ENCODE measurements around the gene TAF15.
A peak's percentile ranks its signal among the peaks of the same experiment; 100 is the strongest.

The TAF15 gene

DNA sequence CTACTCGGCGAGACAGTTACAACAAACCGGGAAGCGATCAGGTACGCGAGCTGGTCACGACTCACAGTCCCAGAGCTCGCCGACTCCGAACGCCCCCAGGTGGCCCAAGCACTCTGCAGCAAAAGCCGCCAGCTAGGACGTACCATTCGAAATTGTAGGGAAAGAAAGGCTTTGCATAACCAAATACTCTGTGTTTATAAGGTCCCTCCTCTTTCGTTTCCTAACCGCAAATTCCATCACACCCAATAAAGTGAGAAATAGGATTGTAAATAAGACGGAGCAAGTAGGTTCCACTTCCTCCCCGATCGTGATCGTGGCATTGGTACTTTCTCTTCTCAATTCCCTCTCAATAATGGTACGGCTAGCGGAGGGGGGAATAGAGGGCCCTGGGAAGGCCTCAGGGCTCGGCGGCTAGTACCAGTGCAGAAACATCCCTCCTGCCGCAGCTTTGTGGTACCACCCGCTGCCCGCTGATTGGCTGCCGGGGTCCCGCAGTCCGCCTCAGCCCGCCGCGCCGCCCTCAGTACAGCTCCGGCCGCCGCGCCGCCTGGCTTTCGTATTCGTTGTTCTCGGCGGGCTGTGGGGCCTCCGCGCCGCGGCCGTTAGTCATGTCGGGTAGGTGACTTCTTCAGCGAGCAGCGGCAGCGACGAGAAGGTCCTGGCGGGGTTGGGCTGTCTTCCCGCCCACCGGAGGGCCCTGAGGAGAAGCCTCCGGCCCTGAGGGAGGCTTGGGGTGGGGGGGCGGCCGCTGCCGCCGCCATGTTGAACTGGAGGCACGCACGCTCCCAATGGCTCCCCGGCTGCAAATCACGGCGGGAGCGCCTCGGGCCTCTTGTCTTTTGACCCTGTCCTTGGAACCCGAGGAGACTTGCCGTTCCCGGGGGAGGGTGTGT lies at the start of gene TAF15:
Gene TAF15 (plus strand): TSS at position 523 of the 893 bp plus-strand sequence. CDS start 86 bp downstream, at position 609.
- DNase-seq = peak; percentile 97 to 98

DNA sequence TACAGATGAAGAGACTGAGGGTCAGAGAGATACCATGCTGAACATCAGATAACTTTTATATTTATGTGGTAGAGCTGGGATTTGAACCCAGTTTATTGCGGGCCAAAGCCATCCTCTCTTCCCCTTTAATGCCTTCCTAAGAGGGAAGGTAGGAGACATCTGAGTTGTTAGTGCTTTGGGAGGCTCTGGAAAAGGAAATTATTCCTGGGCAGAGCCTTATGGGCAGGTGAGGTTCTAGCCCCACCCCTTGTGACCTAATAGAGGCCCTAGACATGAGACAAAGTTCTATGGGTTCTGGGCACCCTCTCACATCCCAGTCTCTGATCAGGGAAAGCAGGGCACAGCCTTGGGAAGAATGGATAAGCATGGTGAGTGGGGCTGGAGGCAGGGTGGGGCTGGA lies 48.7 kb upstream of the TAF15 start, which contains the start of gene C17orf50:
Gene C17orf50 (plus strand): TSS at position 301 of the 400 bp plus-strand sequence. CDS start 55 bp downstream, at position 356.
- DNase-seq = no peak

DNA sequence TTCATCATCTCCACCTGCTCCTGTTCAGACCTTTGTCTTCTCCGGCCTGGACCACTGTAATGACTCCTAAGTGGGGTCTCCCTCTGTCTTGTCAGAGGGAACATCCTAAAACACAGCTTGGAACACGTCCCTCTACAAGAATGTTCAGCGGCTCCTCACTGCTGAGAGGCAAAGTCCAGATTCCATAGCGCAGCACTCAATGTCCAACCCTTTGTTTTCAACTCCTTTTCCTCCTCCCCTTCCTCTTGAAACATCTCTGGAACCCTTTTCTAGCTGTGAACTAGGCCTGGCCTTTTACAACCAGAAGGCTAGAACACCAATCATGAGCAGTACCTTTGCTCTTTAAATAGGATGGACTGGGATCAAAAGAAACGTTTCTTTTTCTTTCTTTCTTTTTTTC lies 47.7 kb upstream of the TAF15 start:
- DNase-seq = no peak

DNA sequence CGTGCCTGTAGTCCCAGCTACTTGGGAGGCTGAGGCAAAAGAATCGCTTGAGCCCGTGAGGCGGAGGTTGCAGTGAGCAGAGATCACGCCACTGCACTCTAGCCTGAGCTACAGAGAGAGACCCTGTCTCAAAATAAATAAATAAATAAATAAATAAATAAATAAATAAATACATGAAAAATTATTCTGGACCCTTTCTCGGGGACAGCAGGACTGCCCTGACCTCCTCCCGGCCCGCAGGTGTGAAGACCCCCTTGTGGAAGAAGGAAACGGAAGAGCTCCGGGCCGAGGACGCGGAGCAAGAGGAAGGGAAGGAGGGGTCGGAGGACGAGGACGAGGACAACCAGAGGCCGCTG lies 45.5 kb upstream of the TAF15 start:
- DNase-seq = no peak

DNA sequence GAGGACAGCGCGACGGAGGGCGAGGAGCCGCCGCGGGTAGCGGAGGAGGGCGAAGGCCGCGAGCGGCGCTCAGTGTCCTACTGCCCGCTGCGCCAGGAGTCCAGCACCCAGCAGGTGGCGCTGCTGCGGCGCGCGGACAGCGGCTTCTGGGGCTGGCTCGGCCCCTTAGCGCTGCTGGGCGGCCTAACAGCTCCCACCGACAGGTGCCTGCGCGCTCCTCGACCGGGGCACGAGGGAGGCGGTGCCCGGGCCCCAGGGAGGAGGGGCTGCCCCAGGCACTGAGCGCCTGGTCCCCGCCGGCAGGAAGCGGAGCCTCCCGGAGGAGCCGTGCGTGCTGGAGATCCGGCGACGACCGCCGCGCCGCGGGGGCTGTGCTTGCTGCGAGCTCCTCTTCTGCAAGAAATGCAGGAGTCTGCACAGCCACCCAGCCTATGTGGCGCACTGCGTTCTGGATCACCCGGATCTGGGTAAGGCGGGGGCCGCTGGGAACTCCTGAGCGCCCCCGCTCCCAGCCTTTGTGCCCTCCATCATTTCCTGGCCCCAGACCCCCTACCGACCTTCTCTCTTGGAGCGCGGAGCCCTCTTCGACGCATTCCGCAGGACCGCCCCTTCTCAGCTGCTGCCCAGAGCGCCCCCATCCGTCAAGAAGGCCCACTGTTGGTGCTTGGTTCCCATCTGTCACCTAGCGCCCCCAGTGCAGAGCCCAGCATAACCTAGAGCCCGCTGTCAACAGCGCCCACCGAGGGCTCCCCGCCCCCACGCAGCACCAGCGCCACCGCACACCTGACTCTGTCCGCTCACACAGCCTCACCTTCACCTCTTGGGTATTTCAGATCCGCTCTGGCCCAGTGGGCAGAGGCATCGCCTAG lies 44.9 kb upstream of the TAF15 start:
- DNase-seq = peak; percentile 76 to 93

DNA sequence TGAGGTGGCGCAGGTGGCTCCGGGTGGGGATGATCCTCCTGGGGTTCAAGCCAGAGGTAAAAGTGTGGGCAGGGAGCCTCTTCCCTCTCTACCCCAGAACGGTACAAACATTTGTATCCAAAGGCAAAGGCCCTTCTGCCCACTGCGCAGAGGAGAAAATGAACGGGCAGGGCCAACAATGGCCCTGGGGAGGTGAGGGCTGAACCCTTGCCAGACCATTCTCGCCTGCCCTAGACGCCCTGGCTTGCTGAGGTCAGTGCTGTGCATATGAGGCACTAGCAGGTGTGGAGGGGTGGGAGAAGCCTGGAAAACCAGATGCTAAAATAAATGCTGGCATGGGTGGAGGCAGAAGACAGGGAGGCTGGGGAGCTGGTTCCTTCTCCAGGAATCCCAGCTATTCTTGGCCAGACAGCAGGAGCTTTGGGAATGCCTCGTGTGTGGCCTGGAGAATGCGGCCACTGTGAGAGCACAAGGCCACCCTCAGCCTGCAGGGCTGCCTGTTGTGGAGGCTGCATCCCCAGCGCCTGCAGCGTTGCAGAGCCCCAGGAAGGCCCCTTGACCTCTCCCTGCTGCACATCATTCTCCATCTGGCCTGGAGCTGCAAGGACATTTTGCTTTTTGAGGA lies 44.1 kb upstream of the TAF15 start:
- no peak for DNase-seq

DNA sequence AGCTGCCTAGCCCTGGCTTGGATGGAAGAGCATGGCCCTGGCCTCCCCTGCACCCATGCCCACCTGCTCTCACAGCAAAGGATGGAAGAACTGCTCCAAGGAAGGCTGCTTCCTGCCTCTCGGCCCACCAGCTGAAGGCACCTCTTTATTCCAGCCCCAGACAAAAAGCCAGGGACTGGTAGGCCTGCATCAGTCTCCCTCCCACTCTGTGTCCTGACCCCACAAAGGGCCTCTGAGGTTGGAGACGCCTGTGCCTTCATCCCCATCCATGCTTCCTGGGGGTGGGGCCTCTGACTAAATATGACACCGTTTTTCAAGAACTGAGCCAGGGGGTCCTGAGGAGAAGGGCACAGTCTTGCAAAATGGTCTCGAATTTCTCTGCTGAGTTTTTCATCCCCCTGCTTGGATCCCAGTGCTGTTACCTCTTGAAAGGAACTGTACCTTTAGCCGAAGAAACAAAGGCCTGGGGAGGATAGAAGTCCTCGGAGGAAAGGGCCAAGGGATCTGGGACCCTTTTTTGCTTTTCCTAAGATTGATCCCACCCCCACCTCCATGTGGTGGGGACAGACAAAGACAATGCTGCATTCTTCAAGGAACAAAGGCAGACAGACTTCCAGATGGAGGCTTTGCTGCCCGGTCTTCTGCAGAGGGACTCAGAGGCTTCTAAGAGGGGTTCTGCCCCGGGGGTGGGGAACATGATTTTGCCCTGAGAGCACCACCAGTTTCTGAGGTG lies 43.4 kb upstream of the TAF15 start:
- no peak for DNase-seq

DNA sequence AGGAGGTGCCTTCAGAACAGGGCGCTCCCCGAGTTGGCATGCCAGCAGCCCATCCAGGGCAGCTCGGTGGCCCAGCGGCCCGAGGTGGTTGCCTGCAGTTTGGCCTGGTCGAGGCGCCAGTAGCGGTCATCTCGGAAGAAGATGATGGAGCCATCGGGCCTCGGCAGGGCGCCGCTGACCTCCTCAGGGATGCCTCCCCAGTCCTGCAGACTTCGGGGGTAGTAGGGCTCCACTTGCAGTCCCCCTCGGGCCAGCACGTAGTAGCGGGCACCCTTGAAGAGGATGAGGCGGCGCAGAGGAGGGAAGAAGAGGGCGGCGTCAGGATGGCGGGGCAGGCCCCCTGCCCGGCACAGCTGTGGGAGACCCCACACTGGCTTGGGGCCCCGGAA lies 42.8 kb upstream of the TAF15 start:
- no peak for DNase-seq

DNA sequence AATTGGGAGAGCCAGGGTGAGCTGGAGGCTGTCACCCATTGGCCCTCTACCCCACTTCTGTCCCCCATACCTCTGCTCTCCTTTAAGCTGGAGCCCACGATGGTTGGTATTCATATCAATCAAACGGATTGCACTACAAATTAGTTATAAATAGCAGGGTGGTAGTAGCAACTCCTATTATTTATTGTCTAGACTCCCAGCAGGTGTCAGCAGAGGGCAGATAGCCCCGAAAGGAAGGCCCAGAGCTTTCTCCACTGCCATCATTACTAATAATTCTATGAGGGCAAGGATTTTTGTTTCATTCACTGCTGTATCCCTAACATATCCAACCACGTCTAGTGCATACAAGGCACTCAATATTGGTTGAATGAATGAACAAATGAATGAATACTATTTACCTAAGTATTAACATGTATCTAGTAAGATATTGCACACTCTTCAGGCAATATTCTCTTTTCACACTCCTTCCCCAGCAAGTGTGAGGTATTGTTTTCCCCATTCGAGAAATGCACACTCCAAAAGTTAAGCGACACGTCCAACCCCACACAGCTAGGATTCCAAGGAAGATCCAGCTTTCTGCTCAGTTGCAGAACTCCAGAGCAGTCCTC lies 42.3 kb upstream of the TAF15 start:
- peak in 1 of 2 donors; percentile 37 for DNase-seq

DNA sequence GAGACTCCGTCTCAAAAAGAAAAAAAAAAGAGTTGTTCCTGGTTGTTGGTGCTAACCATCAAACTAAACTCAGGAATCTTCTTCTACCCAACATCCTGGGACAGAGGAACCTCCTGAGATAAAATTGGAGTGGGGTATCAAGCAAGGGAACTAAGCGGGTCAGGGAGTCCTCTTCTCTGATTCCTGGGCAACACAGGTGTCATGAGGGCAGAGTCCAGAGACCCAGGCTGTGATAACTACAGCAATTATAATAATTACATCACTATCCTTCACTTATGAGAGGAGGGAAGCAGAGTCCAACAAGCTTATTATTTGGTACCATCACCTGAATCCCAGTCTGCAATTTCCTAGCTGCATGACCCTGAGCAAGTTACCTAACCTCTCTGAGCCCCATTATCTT lies 40.5 kb upstream of the TAF15 start:
- DNase-seq = no peak

DNA sequence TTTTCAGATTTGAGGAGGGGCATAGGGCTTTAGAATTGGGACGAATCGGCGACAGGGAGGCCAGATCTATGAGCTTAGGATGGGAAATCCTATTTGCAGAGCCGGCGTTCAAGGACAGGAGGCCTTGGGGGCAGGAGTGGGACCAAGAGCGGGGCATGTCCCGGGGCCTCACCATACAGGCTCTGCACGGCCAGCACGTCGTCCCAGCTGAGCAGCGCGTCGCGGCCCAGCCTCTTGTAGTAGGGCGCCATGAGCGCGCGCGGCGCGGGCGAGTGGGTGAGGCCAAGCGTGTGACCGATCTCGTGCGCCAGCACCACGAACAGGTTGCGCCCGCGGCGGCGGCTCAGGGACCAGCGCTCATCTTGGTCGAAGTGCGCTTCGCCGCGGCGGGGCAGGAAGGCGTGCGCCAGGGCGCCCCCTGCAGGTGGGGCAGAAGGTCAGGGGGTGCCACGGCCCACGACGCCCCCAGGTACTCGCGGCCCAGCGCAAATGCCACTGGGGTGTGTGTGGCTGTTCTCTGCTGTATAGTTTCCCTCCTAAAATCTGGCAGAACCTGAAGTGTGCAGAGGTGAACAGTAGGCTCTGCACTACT lies 39.3 kb upstream of the TAF15 start:
- no peak for DNase-seq

DNA sequence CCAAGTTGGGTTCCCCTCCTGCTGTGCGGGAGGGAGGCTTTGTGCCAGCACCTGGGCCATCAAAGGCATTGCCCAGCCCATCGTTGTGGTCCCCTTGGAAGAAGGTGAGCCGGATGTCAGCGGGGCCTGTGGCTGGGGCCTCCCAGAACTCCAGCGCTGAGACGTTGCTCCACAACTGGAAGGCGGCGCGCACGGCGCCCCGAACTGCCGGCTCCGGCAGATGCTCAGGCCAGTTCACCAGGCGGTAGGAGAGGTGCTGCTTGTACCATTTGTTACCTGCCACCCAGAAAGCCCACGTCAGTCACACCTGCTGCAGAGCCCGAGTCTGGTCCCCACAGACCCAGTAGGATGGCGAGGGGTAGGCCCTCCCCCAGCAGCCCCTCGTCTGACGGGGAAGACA lies 36.2 kb upstream of the TAF15 start:
- no peak for DNase-seq

DNA sequence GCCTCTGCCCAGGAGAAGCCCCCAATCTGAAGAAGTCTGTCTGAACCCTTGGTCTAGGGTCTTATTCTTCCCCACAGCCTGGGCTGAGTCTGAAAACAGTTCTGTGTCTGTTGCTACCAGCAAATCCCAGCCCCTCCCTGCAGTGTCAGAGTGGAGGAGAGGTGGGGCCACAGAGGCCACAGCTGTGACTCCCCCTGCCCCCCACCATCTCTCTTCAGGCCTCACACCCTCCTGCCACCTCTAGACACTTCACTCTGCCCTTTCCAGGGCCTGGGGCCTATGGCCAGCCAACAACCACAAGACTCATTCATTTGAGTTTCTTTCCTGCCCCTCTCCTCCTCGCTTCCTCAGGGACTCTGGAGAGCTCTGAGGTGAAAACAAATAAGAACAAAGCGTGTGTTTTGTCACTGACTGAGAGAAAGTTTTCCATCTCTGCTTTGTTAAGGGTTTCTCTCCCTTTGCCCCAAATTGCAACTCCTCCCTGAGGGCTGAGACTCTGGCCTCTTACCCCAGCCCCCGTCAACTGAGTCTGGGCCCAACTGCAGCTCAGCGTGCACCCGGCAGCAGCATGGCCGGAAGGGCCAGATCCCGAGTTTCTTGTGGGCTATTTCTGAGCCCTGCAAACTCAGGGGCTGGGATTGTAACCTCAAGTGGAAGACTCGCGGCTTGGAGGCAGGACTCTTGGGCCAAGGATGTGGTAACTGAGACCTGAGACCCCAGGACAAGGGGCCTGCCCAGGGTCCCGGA lies 35.4 kb upstream of the TAF15 start:
- DNase-seq = no peak

DNA sequence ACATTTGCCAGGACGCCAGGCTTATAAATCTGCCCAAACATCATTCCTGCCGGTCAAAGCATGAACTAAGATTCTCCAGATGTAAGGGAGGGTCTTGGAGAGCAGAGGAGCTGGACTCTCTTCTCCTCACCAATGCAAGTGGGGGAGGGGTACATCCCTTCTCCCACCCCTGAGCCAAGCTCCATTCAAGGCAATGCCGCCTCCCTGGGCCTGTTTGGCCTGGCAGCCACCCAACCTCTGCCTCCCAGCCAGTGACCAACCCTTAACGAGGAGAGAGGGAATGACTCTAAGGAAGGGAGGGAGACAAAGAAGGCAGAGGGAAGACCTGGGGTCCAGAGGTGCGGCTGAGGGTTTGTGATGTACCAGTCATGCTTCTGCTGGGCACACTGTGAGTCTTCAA lies 34.8 kb upstream of the TAF15 start:
- DNase-seq = no peak

DNA sequence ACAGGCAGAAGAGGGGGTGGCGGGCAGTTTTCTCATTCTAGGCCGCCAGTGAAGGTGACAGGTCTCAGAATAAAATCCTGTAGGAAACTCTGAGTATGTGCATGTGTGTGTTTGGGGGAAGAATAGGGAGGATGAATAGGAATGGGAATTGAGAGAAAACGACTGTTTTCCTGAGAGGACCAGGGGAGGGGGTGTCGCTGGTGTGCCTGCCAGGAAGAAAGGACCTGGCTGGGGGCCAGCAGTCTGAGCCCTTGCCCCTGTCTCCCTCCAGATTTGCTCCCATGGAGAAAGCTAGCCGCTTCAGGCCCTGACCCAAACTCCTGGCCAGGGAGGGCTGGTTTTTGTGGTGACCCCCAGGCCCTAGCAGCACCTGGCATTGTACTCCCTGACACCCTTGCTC lies 34.2 kb upstream of the TAF15 start:
- no peak for DNase-seq

DNA sequence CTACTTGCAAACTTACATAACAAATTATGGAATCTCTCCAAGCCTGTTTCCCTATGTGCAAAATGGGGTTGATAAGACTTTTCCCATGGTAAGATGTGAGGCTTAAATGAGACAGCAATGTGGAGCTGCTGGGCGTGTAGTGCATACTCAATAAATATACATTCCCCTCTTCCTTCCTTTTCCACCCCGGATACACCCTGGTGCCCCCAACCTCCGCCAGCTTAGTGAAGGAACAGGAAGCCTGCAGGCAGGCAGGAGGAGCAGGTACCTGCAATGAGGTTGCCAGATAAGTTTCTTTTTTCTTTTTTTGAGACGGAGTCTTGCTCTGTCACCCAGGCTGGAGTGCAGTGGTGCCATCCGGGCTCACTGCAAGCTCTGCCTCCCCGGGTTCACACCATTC lies 33.7 kb upstream of the TAF15 start:
- DNase-seq = no peak

DNA sequence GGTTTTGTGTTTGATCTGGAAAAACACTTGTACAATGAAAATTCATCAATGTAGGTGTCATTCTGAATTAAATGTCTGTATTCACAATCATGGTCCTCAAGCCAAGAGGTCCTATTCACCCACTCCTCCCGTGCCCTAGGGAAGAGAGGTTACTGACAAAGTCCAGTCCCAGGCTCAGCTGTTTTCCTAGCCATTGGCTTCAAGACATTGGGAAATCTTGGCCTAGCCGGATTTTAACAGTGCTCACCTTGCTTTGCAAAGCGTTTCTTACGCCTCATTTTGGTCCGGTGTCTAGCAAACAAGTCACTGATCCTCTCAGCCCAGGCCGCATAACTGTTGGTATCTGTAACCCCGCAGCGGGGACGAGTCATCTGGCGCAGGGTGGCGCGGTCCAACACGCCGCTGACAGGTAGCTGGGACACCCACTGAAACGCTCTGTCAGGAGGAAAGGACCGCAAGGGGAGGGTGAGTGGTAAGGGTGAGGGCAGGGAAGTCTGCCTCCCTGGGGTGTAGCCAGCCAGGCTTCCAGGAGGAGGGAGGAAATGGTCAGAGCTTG lies 30.6 kb upstream of the TAF15 start:
- no peak for DNase-seq

DNA sequence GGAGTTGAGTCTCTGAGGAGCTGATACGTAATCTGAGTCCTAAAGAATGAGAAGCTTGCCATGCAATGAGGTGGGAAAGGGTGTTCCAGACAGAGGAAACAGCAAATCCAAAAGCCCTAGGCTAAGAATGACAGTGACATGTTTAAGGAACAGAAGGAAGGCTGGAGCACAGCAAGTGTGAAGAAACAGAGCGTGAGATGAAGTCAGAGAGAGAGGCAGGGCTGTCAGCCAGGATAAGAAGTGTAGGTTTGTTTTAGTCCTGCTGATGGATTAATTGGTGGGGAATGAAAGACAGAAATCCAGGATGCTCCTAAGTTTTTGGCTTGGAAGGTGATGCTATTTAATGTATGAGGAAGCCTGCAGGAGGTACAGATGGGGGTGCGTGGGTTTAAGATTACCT lies 28.3 kb upstream of the TAF15 start:
- no peak for DNase-seq

DNA sequence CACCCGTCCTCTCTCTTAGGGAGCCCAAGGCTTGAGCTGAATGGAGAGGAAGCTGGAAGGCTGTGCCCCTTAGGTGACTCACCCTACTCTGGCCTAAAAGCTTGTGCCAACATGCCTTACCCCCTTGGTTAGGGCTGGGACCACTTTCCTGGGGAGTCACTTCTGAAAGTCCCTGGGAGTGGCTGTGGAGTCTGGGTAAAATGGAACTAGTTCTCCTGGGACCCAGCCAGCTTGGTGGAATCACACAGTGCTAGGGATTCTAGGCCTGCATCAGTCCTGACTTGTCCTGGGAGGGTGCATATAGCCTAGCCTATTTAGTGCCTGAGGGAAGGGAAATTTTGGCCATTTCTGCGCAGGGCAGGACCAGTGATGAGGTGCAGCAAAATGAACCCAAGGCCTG lies 24.4 kb upstream of the TAF15 start:
- DNase-seq = no peak

DNA sequence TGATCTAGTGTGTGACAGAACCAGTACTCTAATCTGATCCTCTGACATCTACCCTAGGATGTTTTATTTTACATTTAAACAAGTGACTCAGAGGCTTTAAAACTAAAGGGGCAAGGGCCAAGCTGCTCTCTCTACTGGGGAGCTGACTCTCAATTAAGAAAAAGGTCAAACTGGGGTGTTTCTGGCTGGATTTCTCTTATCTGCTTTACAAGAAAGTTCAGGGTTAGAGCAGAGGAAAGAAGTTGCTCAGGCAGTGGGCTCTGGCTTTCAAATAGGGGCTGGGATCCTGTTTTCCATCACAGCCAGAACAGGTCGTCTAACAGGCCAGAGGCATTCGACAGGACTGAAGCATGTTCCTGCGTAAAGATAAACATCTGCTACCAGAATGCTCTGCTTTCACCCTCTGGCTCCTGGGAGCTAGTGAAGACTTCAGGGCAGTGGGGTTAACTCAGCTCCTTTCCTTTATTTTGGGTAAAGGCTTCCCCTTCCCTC lies 22.3 kb upstream of the TAF15 start:
- DNase-seq = no peak

Data from inflammatory macrophage treated with lipopolysaccharide for 1 hour (primary cell).